Measurements from ENCODE around the gene SH2D2A. TPM values are rescaled to one million over a fixed set of nuclear protein-coding genes. Genes with fewer than 3 reads are reported as not detected.

The SH2D2A gene
- total RNA-seq, 1 donor from 2014 or later = 2.3 TPM

GRCh38 chr1:156808186-156809030, 8.2 kb downstream of the SH2D2A start:
- intact Hi-C loops (cut with micrococcal nuclease) = no loop called here
- DNase-seq (no peak), ATAC-seq (ENCODE audit: low read depth) (no peak)
- ChIA-PET POLR2A (interaction anchor here (0.9 kb wide), 1 partner anchor 9 kb away, joined by 4 read pairs; no protein-coding TSS in a partner anchor), CTCF (interaction anchor here (0.6 kb wide), 1 partner anchor 153 kb away, joined by 3 read pairs; no protein-coding TSS in a partner anchor)
- Mint-ChIP-seq H3K36me3 (ENCODE audit: low read depth) (no peaks in the 10 kb centered on the region), H3K4me1 (peaks cover 6% of the 10 kb centered on the region), H3K9me3 (no peaks in the 10 kb centered on the region), H3K4me3 (no peak overlapping the region), H3K27me3 (no peaks in the 10 kb centered on the region), H3K27ac (no peak overlapping the region)
- TF ChIP-seq CTCF (IDR thresholded peaks at IDR 0.05) = no peak

- POLR2A ChIA-PET = no interaction called here
- ATAC-seq (ENCODE audit: low read depth) = peak; percentile 31
- H3K27ac Mint-ChIP-seq = no peak overlapping the region
- H3K27me3 Mint-ChIP-seq = no peaks in the 10 kb centered on the region
- no peak overlapping the region for H3K4me3 Mint-ChIP-seq
- CTCF ChIA-PET = interaction anchor here (0.6 kb wide), 1 partner anchor 154 kb away, joined by 3 read pairs; no protein-coding TSS in a partner anchor
- intact Hi-C loops (cut with micrococcal nuclease) = no loop called here
- no peaks in the 10 kb centered on the region for H3K36me3 Mint-ChIP-seq (ENCODE audit: low read depth)
- DNase-seq = no peak
- no peaks in the 10 kb centered on the region for H3K9me3 Mint-ChIP-seq
- TF ChIP-seq CTCF (IDR thresholded peaks at IDR 0.05) = no peak
- peaks cover 4% of the 10 kb centered on the region for H3K4me1 Mint-ChIP-seq
Measured at GRCh38 chr1:156807627-156808026, 9.0 kb downstream of the SH2D2A start.

GRCh38 chr1:156806512-156807440, 9.9 kb downstream of the SH2D2A start:
- TF ChIP-seq CTCF (IDR thresholded peaks at IDR 0.05) = no peak
- ChIA-PET CTCF (interaction anchor here (1.0 kb wide), 1 partner anchor 32 kb away, joined by 4 read pairs; no protein-coding TSS in a partner anchor), POLR2A (no interaction called here)
- DNase-seq = no peak
- no peaks in the 10 kb centered on the region for H3K27me3 Mint-ChIP-seq
- no peak for ATAC-seq (ENCODE audit: low read depth)
- H3K4me1 Mint-ChIP-seq = peaks cover 4% of the 10 kb centered on the region
- H3K9me3 Mint-ChIP-seq = no peaks in the 10 kb centered on the region
- peaks cover 5% of the 10 kb centered on the region for H3K36me3 Mint-ChIP-seq (ENCODE audit: low read depth)
- H3K27ac Mint-ChIP-seq = no peak overlapping the region
- intact Hi-C loops (cut with micrococcal nuclease) = no loop called here
- H3K4me3 Mint-ChIP-seq = no peak overlapping the region

- intact Hi-C loops (cut with micrococcal nuclease) = no loop called here
- Mint-ChIP-seq H3K9me3 (no peaks in the 10 kb centered on the region), H3K36me3 (ENCODE audit: low read depth) (peaks cover 13% of the 10 kb centered on the region), H3K4me1 (peaks cover 4% of the 10 kb centered on the region), H3K27me3 (no peaks in the 10 kb centered on the region), H3K4me3 (no peak overlapping the region), H3K27ac (no peak overlapping the region)
- ChIA-PET CTCF (interaction anchor here (1.3 kb wide), 1 partner anchor 8 kb away, joined by 4 read pairs; no protein-coding TSS in a partner anchor), POLR2A (interaction anchor here (0.5 to 1.4 kb wide), 3 partner anchors 10 to 1636 kb away, joined by 3 read pairs; no protein-coding TSS in a partner anchor)
- no peak for DNase-seq
- ATAC-seq (ENCODE audit: low read depth) = no peak
- no peak for TF ChIP-seq CTCF (IDR thresholded peaks at IDR 0.05)
Measured at GRCh38 chr1:156805766-156806511, 10.7 kb downstream of the SH2D2A start.
